NCI-H82 (cell line): ENCODE data around the gene MYH8.

ENCODE experiments used
- DNase-seq: peaks from one replicate; lab custom pipeline; 2025; lab: John Stamatoyannopoulos, UW

The MYH8 gene

GRCh38 chr17:10421900-10422542, at the start of gene MYH8:
MYH8 (minus strand) TSS chr17:10421950; CDS start chr17:10420227, 1,723 bp downstream.
- DNase-seq, result peak; percentile 4

GRCh38 chr17:10469459-10469858, 47.7 kb upstream of the MYH8 start, which contains the start of gene MYH4:
MYH4 (minus strand) TSS chr17:10469559; CDS start chr17:10466745, 2,814 bp downstream.
- DNase-seq, result no peak

- no peak for DNase-seq
These were observed 41.7 kb upstream of the MYH8 start for GRCh38 chr17:10463402-10463801.

- no peak for DNase-seq
These were observed 38.3 kb upstream of the MYH8 start for GRCh38 chr17:10460062-10460461.

- no peak for DNase-seq
These were observed 37.0 kb upstream of the MYH8 start for GRCh38 chr17:10458701-10459100.

GRCh38 chr17:10457952-10458351, 36.2 kb upstream of the MYH8 start:
- no peak for DNase-seq

GRCh38 chr17:10447026-10447931, 25.5 kb upstream of the MYH8 start:
- DNase-seq, result no peak

- no peak for DNase-seq
These were observed 18.1 kb upstream of the MYH8 start for GRCh38 chr17:10439816-10440215.

GRCh38 chr17:10435096-10435495, 13.3 kb upstream of the MYH8 start:
- no peak for DNase-seq

GRCh38 chr17:10429421-10430045, 7.8 kb upstream of the MYH8 start:
- DNase-seq, result no peak

- DNase-seq, result no peak
These were observed 7.0 kb upstream of the MYH8 start for GRCh38 chr17:10428781-10429180.

- DNase-seq, result no peak
These were observed 539 bp downstream of the MYH8 start for GRCh38 chr17:10421211-10421610.

- no peak for DNase-seq
These were observed 939 bp downstream of the MYH8 start for GRCh38 chr17:10420811-10421210.

- DNase-seq, result no peak
These were observed 4.3 kb downstream of the MYH8 start for GRCh38 chr17:10417431-10417830.

- no peak for DNase-seq
These were observed 6.6 kb downstream of the MYH8 start for GRCh38 chr17:10415161-10415560.

GRCh38 chr17:10403589-10403988, 18.2 kb downstream of the MYH8 start:
- DNase-seq, result no peak

- no peak for DNase-seq
These were observed 23.4 kb downstream of the MYH8 start for GRCh38 chr17:10398352-10398751.

GRCh38 chr17:10396524-10397163, 25.1 kb downstream of the MYH8 start:
- no peak for DNase-seq

GRCh38 chr17:10394201-10394887, 27.4 kb downstream of the MYH8 start:
- no peak for DNase-seq

GRCh38 chr17:10392880-10393279, 28.9 kb downstream of the MYH8 start:
- DNase-seq, result no peak

GRCh38 chr17:10385871-10386270, 35.9 kb downstream of the MYH8 start:
- no peak for DNase-seq

GRCh38 chr17:10384175-10384574, 37.6 kb downstream of the MYH8 start:
- DNase-seq, result peak; percentile 90
